AG10803 (cell line): ENCODE results near the gene COX8A.

Source experiments
- DNase-seq: peaks from one replicate; pipeline ENCODE4 v3.0.0; 2010; ENCODE audit warnings: low read depth
- H3K4me3 ChIP-seq: 2 replicates; pipeline ENCODE4 v1.5.1; 2011; ENCODE audit warnings: mild to moderate bottlenecking, low read length, control low read depth
- TF ChIP-seq, protein P1 (sequence below): conservative IDR thresholded peaks from 2 replicates; pipeline ENCODE4 v1.5.1; 2011; ENCODE audit warnings: mild to moderate bottlenecking, low read length, control low read depth, inconsistent platforms

Gene COX8A

GRCh38 chr11:63998558-63999348 lies 24.3 kb downstream of the COX8A start:
- TF ChIP-seq, protein P1, sequence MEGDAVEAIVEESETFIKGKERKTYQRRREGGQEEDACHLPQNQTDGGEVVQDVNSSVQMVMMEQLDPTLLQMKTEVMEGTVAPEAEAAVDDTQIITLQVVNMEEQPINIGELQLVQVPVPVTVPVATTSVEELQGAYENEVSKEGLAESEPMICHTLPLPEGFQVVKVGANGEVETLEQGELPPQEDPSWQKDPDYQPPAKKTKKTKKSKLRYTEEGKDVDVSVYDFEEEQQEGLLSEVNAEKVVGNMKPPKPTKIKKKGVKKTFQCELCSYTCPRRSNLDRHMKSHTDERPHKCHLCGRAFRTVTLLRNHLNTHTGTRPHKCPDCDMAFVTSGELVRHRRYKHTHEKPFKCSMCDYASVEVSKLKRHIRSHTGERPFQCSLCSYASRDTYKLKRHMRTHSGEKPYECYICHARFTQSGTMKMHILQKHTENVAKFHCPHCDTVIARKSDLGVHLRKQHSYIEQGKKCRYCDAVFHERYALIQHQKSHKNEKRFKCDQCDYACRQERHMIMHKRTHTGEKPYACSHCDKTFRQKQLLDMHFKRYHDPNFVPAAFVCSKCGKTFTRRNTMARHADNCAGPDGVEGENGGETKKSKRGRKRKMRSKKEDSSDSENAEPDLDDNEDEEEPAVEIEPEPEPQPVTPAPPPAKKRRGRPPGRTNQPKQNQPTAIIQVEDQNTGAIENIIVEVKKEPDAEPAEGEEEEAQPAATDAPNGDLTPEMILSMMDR = no peak
- H3K4me3 ChIP-seq = no peak overlapping the region
- DNase-seq = no peak

- no peak overlapping the region for H3K4me3 ChIP-seq
- TF ChIP-seq, protein P1 = no peak
- no peak for DNase-seq
Observed at GRCh38 chr11:63999349-64000025, 25.1 kb downstream of the COX8A start.

DNA sequence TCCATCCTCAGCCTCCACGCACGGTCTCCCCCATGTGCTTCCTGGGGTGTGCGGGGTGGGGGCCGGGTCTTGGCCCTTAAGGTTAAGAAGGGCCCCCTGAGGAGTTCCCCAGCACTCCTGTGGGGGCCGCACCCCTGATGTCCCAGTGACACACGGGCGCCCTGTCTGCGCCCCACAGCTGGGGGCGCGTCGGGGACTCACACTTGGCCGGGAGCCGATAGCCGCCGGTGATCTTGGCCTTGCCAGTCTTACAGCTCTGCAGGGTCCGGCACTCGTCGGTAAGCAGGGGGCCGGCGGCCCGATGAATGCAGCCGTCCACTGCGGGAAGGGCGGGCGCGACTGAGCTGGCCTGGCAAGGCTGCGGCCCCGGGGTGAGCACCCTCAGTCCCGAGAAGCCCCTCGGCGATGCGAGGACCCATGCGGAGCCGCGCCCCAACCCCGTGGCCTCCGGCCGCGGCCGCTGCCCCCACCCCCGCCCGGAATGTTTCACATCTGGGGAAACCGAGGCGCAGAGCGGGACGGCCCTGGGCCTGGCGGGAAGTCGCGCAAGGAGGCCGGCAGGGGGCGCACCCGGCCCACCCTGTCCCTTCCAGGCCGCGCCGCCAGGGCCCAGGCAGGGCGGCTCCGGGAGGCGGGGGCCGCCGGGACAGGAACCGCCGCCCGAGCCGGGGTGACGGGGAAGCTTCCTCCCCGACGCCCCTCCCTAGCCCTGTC lies 25.8 kb downstream of the COX8A start:
- peak; percentile 66 for DNase-seq

DNA sequence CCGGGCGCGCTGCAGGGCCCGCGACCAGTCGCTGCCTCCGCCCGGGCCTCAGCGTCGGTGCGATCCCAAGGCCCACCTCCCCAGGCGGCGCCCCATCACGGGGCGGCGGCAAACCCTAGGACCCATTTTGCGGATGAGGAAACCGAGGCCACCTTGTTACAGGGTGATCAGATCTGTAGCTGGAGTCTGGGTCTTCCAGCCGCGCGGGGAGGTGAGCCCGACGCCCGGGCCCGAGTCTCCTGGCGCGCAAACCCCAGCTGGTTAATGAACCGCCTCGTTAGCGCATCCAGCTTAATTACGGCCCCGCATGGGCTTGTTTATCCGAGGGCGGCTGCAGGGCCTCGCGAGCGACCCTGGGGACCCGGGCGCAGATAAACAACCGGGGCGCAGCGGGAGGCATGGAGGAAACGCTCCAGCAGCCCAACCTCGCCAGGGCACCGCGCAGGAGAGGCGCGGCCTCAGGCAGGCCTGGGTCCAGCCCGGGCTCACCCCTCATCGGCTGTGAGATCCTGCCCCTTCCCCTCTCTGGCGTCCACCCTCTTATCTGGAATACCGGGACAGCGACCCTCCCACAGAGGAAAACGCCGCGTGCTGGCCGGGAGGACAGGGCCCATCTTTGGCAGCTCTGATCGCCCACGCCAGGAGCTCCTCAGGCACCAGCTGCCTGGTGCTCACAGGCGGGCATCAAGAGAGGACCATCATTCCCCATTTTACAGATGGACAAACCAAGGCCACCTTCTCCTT lies 26.5 kb downstream of the COX8A start:
- peak overlapping the region; percentile 29 for H3K4me3 ChIP-seq
- DNase-seq = no peak
- TF ChIP-seq, protein P1 = no peak

More for the DNA sequence above, 25.8 kb downstream of the COX8A start:
- H3K4me3 ChIP-seq = peak overlapping the region; percentile 29
- TF ChIP-seq, protein P1 = peak; percentile 50

DNA sequence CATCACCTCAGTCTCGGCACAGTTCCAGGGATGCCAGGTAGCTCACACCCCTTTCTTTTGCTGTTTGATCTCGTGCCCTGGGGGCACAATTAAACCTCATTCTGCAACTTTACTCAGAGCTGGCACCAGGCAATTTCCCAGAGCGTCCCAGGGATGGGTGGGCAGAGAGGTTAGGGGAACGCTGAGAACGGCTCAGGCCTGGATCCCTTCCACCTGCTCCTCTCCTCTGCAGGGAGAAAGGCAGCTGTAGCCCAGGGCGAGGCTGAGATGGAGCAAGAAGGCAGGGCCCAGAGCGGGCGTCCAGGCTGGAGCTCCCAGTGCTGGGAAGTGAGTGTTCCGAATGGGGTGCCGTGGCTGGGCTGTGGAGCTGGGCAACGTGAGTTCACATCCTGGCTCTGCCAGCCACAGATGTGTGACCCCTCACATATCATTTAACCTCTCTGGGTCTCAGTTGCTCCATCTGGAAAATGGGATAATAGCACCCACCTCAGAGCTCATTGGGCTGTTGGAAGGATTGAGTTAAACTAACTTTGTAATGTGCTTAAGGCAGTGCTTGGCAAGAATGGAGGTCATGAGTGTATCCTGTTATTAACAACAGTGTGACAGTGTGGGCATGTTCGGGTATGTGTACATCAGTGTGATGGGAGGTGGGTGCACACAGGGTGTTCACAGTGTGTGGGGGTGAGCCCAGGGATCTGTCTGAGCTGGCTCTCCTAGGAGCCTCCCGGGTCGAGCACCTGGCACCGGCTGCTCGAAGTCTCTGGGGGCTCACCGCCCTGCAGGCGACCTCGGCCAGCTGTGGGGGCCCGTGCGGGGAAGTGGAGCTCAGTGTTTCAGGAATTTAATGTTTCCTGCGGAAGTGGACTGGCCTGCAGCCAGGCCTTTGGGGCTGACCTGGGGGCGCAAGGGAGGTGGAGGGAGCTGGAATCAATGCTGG lies 27.3 kb downstream of the COX8A start:
- TF ChIP-seq, protein P1 = no peak
- no peak overlapping the region for H3K4me3 ChIP-seq
- no peak for DNase-seq
